Astrocyte (in vitro differentiated cells and primary cell): Measurements from ENCODE around the gene P2RY8. TPM values are rescaled to one million over a fixed set of nuclear protein-coding genes. Genes with fewer than 3 reads are reported as not detected.

ENCODE experiments used
- DNase-seq: peaks from one replicate; pipeline ENCODE4 v3.0.0-alpha.2; 2010; ENCODE audit warnings: low read depth
- FAIRE-seq: peaks from 2 replicates; lab custom pipeline; 2011; peaks lifted over from hg19 to GRCh38; lab: Jason Lieb, UNC
- H2AFZ ChIP-seq: 2 replicates; pipeline ENCODE4 v1.6.0; 2012; ENCODE audit warnings: low read depth, low read length, inconsistent platforms
- H3K27ac ChIP-seq: 2 replicates; pipeline ENCODE4 v1.5.1; 2011; ENCODE audit warnings: low read depth, low read length, inconsistent platforms
- H3K27me3 ChIP-seq: 2 replicates; pipeline ENCODE4 v1.6.0; 2011; ENCODE audit warnings: low read length, inconsistent platforms; ENCODE audit not compliant: insufficient read depth
- H3K36me3 ChIP-seq: 2 replicates; pipeline ENCODE4 v1.5.1; 2011; ENCODE audit warnings: low read length, inconsistent platforms; ENCODE audit not compliant: insufficient read depth
- H3K4me1 ChIP-seq: 2 replicates; pipeline ENCODE4 v1.5.1; 2011; ENCODE audit warnings: low read length, inconsistent platforms; ENCODE audit not compliant: insufficient read depth
- H3K4me2 ChIP-seq: 2 replicates; pipeline ENCODE4 v1.6.0; 2012; ENCODE audit warnings: low read length, inconsistent platforms
- H3K4me3 ChIP-seq: 2 replicates; pipeline ENCODE4 v1.5.1; 2011; ENCODE audit warnings: low read depth, mild to moderate bottlenecking, low read length, inconsistent platforms; ENCODE audit not compliant: insufficient read depth
- H3K79me2 ChIP-seq: 2 replicates; pipeline ENCODE4 v1.6.0; 2012; ENCODE audit warnings: mild to moderate bottlenecking, low read length, inconsistent platforms; ENCODE audit not compliant: insufficient read depth
- H3K9ac ChIP-seq: 2 replicates; pipeline ENCODE4 v1.6.0; 2012; ENCODE audit warnings: mild to moderate bottlenecking, low read length, inconsistent platforms
- H3K9me3 ChIP-seq: 2 replicates; pipeline ENCODE4 v1.5.1; 2012; ENCODE audit warnings: low read depth, mild to moderate bottlenecking, low read length, inconsistent platforms; ENCODE audit not compliant: insufficient read depth
- H4K20me1 ChIP-seq: 2 replicates; pipeline ENCODE4 v1.6.0; 2012; ENCODE audit warnings: low read length, inconsistent platforms; ENCODE audit not compliant: insufficient read depth
- H3K27ac Mint-ChIP-seq: one replicate; pipeline ENCODE4 v1.8.0; 2021; ENCODE audit warnings: mild to moderate bottlenecking, mixed read lengths; ENCODE audit not compliant: unreplicated experiment
- H3K27me3 Mint-ChIP-seq: one replicate; pipeline ENCODE4 v1.8.0; 2021; ENCODE audit warnings: low read depth, mixed read lengths; ENCODE audit not compliant: unreplicated experiment
- H3K36me3 Mint-ChIP-seq: one replicate; pipeline ENCODE4 v1.8.0; 2021; ENCODE audit warnings: low read depth, mixed read lengths; ENCODE audit not compliant: unreplicated experiment
- H3K4me1 Mint-ChIP-seq: one replicate; pipeline ENCODE4 v1.8.0; 2021; ENCODE audit warnings: low read depth, mixed read lengths; ENCODE audit not compliant: unreplicated experiment
- H3K4me3 Mint-ChIP-seq: one replicate; pipeline ENCODE4 v1.8.0; 2021; ENCODE audit warnings: mild to moderate bottlenecking, moderate library complexity, mixed read lengths; ENCODE audit not compliant: unreplicated experiment
- H3K9me3 Mint-ChIP-seq: one replicate; pipeline ENCODE4 v1.8.0; 2021; ENCODE audit warnings: mild to moderate bottlenecking, mixed read lengths; ENCODE audit not compliant: unreplicated experiment
- EZH2 ChIP-seq: IDR thresholded peaks from 2 replicates; pipeline ENCODE4 v1.6.1; 2012; ENCODE audit warnings: mild to moderate bottlenecking, low read length, inconsistent platforms; ENCODE audit not compliant: insufficient read depth
- total RNA-seq: library from RNA; stranded (reverse); gene quantifications from 2 replicates; pipeline ENCODE4 v1.2.1, GENCODE V29; 2021
- TF ChIP-seq, protein P1 (sequence below): IDR thresholded peaks from 2 replicates; pipeline ENCODE4 v1.5.1; 2011; ENCODE audit warnings: low read depth, mild to moderate bottlenecking, inconsistent platforms, low read length, moderate library complexity; ENCODE audit not compliant: insufficient read depth

The P2RY8 gene
- total RNA-seq, 1 donor from 2014 or later: not detected

DNA sequence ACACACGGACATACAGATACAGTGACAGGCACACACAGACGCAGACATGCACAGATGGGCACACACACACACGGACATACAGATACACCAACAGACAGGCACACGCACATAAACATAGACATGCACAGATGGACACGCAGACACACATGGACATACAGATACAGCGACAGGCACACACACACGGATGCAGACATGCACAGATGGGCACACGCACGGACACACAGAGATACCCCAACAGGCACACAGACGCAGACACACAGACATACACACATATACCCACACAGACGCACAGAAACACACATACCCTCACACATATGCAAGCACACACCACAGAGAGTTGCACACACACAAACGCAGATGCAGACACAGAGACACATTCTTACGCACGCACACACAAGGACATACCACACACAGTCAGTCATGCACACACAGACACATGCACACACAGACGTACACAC lies 120.6 kb downstream of the P2RY8 start:
- H3K9ac ChIP-seq: no peak overlapping the region
- no peaks in the 10 kb centered on the region for H3K27me3 ChIP-seq
- no peak overlapping the region for H3K4me3 ChIP-seq
- no peak for TF ChIP-seq EZH2
- TF ChIP-seq, protein P1, sequence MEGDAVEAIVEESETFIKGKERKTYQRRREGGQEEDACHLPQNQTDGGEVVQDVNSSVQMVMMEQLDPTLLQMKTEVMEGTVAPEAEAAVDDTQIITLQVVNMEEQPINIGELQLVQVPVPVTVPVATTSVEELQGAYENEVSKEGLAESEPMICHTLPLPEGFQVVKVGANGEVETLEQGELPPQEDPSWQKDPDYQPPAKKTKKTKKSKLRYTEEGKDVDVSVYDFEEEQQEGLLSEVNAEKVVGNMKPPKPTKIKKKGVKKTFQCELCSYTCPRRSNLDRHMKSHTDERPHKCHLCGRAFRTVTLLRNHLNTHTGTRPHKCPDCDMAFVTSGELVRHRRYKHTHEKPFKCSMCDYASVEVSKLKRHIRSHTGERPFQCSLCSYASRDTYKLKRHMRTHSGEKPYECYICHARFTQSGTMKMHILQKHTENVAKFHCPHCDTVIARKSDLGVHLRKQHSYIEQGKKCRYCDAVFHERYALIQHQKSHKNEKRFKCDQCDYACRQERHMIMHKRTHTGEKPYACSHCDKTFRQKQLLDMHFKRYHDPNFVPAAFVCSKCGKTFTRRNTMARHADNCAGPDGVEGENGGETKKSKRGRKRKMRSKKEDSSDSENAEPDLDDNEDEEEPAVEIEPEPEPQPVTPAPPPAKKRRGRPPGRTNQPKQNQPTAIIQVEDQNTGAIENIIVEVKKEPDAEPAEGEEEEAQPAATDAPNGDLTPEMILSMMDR: no peak
- H3K4me1 Mint-ChIP-seq: no peaks in the 10 kb centered on the region
- no peaks in the 10 kb centered on the region for H3K4me1 ChIP-seq
- H3K27ac ChIP-seq: no peak overlapping the region
- no peaks in the 10 kb centered on the region for H3K27me3 Mint-ChIP-seq
- H3K4me2 ChIP-seq: no peak overlapping the region
- peaks cover 20% of the 10 kb centered on the region for H3K36me3 Mint-ChIP-seq
- no peak for FAIRE-seq
- no peak overlapping the region for H3K27ac Mint-ChIP-seq
- no peak overlapping the region for H2AFZ ChIP-seq
- DNase-seq: no peak
- H3K36me3 ChIP-seq: peaks cover 16% of the 10 kb centered on the region
- no peak overlapping the region for H3K4me3 Mint-ChIP-seq
- H3K9me3 ChIP-seq: peaks cover 3% of the 10 kb centered on the region
- peaks cover 29% of the 10 kb centered on the region for H4K20me1 ChIP-seq
- H3K9me3 Mint-ChIP-seq: no peaks in the 10 kb centered on the region
- no peaks in the 10 kb centered on the region for H3K79me2 ChIP-seq

Other genes with a start within 250 kb of the P2RY8 start
- gene IL3RA, start 200.4 kb downstream of the P2RY8 start, total RNA-seq: not detected in 2 replicates
- gene SLC25A6, start 145.1 kb downstream of the P2RY8 start, total RNA-seq: 290 and 345 TPM in 2 replicates
- gene ASMTL, start 84.3 kb downstream of the P2RY8 start, total RNA-seq: 22.1 and 26.5 TPM in 2 replicates
- gene AKAP17A, start 54.4 kb upstream of the P2RY8 start, total RNA-seq: 15.9 and 17.3 TPM in 2 replicates
- gene ASMT, start 77.9 kb upstream of the P2RY8 start, total RNA-seq: not detected in 2 replicates